ENCODE measurements around the gene FARSB. TPM values are rescaled to one million over a fixed set of nuclear protein-coding genes. Genes with fewer than 3 reads are reported as not detected.
"Not testable (repeated sequence)": the region's sequence is repeated elsewhere in the genome, so short reads cannot be mapped to it uniquely, and the experiment has no call there.

The FARSB gene
- polyA plus RNA-seq, 1 donor = 30.3 TPM

DNA sequence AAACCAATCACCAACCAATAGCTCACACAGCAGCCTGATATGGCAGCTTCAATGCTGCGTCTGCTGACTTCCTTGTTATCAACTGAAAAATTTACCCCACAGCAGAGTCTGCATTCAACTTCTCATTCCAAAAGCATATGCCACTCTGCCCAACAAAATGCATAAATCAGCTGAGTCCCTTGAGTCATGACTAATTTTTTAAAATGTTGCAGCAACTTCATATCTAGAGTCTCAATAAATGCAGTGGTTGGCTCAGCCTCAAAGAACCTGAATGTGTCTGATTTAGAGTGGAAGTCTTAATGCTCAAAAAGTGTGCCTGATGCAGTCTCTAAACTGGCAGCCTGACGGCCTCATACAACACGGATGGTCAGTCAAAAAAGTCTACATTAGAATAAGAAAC is 46.5 kb downstream of the FARSB start:
- DNase-seq = no peak

DNA sequence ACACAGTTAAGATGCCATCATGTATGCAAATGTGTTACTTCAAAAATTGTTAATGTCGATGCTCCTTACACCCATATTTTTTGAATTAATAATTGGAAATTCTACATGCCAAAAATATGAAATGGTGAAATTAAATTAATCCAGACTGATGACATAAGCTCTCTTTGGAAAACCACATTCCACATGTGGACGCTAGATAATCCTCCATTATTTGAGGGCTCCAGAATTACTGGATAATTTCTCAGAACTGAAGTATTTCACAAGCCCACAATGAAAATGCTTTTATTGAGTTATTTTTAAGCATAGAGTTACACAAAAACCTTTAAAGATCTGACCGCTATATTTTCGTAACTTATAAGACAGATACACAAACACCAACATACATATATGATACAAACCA is 47.8 kb downstream of the FARSB start:
- no peak for DNase-seq

DNA sequence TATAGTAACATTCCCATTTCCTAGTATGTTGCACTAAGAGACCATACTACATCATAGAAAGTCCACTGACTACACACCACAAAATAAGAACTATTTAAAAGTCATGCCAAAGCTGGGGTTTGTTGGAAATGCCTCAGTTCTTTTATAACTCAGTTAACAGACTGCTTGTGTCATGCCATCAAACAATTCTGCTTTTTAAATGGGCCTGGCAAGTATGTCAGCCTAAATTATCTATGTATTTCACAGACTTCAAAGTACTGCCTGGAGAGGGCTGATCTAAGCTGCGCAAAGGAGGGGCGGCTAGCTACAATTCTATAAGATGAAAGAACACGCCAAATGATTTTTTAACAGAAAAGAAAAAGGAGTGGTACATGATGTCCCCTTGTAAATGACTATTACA is 49.6 kb downstream of the FARSB start:
- DNase-seq = no peak

DNA sequence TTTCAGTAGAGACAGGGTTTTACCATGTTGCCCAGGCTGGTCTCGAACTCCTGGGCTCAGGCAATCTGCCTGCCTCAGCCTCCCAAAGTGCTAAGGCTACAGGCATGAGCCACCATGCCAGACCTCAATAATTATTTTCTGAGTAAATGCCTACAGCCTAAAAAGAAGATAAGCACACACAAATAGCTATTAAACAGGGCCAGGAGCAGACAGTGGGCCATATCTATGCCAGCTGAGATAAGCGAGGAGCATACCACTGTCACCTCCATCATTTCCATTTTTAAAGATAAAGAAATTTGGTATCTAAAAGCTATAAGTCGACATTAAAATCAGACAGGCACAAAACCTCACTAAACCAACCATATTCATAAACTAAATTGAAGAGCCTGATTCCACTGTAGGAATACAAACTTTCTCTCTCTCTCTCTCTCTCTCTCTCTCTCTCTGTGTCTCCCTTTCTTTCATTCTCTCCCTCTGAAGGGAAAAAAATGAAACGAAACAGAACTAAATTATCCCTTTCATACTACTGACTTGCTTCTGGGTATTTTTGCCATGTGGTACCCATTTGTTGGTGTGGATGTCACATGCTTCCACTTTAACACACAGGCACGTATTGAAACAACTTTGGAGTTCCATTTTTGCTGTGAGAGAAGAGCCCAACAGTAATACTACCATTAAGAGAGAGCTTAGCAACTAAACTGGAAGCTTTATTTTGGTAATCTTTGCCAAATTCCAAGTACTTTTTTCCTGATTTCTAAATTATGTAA is 51.0 kb downstream of the FARSB start:
- DNase-seq = no peak

DNA sequence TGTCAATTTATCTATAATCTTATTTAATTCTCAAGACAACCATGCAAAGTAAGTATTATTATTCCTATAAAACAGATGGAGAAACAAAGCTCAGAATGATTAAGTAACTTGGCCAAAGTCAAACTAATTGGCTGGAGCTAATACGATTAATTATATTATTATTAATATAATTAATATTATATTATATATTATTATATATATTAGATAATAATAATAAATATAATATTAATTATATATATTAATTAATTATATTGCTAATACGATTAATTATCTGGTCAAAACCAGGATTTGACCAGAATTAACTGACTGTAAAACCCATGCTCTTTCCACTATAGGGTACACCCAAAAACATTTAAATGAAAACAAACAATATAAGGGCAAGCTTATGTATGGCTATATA is 52.4 kb downstream of the FARSB start:
- no peak for DNase-seq

DNA sequence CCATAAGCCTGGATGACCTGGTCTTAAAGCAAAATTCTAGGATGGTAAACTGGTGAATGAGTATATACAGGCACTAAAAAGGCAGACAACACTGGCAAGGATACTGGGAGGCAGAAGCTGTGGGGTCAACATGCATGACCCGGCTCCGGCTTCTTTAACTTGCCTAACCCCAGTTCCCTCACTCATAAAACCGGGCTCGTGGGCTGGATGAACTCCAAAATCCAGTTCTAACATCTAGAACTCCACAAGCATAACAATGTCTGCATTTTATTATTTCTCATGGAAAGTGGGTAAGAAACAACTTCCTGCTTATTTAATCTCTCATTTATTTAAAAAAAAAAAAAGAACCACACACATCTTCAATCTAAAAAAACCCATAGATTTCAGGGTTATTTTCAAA is 57.3 kb downstream of the FARSB start:
- DNase-seq = no peak

DNA sequence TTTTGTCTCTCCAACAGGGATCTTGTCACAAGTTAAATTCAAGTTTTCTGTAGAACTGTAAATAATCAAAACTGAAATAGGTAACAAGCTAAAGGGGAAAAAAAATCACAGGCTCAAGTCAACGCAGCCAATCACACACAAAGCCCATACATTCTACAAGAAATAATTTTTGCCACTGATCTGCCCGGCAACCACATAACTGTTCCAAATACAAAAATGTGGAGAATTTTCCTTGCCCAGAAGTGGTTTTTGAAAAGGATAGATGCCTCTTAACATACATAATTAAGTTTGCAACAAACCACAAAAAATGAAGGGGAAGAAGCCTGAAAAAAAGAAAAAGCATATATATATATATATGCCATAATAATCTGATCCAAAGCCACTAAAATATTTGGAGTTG is 60.3 kb downstream of the FARSB start:
- DNase-seq = no peak

DNA sequence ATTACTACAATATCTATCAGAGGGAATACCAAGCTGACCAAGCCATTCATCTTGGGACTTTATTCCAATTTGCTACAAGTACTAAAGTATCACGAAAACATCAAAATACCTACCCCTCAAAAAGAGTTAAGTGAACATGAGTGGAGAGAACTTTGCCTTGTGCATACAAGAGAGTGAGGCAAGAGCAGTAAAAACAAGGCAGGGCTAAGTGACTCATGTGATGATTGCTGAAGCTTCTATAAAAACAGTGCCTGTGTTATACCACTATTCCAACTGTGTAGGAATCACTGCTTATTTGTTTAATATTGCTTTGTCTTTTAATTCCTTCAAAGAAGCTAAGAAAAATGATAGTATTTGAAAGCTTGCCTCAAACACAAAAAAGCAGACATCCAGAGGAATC is 61.2 kb downstream of the FARSB start:
- no peak for DNase-seq

DNA sequence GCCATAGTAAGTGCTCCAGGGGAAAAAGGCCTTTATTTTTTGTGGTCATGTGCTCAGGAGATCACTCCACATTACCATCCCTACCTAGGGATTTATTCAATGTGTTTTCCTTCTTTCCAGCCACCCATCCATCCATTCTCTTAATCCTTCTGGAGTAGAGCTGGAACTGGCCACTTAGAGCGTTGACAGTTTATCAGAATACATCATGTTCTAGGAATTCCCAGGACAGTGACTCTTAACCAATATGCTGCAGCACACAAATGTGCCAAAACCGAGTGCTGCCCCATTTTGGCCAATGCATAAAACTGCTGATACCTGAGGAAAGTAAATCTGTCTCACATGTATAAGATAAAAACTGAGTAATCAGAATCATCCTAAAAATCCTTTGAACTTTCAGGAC is 63.7 kb downstream of the FARSB start:
- no peak for DNase-seq

DNA sequence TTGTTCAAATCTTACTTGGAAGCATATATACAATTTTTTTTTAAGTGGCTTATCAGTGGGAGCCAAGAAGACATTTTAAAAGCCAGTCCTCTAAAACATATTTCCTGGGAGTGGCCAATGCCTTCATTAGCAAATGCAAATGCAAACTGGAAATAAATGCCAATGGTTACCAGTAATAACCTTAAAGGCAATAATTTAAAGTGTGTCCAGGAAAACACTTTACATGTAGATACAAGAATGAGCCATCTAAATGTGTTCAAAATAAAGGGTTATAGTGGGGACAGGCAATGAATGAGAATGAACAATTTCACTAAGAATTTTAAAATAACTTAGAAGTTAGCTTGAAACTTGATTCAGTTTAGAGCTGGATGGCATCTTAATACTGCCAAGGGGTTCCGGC is 64.2 kb downstream of the FARSB start:
- no peak for DNase-seq

DNA sequence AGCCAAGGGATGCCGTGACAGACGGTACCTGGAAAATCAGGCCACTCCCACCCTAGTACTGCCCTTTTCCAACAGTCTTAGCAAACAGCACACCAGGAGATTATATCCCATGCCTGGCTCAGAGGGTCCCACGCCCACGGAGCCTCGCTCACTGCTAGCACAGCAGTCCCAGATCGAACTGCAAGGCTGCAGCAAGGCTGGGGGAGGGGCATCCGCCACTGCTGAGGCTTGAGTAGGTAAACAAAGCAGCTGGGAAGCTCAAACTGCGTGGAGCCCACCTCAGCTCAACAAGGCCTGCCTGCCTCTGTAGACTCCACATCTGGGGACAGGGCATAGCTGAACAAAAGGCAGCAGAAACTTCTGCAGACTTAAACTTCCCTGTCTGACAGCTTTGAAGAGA is 71.3 kb downstream of the FARSB start:
- not testable (repeated sequence) for DNase-seq

DNA sequence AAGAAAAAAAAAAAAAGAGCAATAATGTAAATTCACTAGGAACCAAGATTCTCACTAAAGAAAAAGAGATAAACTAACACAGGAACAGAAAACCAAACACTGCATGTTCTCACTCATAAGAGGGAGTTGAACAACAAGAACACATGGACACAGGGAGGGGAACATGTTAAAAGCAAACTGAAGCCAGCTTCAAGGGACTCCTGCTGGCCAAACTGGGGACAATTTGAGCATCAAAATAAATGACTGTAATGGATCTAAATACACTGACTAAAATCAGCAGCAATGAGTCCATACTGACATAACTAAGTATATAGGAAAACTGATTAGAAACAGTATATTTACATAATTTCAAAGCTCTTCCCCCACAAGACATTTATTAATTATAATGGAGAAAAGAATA is 73.0 kb downstream of the FARSB start:
- no peak for DNase-seq

DNA sequence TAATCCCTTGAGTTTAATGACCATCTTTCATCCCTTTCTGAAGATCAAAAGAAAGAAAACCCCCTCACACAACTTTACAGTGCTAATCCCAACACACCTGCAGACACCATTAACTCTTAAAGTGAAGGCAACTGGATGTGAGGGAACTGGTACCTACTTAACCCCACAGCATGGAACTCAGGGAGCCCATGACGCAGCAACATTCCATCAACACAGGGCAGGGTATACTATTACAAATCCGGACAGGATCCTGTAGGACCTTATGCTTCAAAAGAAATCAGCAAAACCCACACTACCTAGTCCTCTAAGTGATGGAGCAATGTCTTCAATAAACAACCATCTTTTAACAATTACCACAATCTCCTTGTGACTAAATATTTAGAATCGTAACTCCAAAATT is 78.6 kb downstream of the FARSB start:
- no peak for DNase-seq

DNA sequence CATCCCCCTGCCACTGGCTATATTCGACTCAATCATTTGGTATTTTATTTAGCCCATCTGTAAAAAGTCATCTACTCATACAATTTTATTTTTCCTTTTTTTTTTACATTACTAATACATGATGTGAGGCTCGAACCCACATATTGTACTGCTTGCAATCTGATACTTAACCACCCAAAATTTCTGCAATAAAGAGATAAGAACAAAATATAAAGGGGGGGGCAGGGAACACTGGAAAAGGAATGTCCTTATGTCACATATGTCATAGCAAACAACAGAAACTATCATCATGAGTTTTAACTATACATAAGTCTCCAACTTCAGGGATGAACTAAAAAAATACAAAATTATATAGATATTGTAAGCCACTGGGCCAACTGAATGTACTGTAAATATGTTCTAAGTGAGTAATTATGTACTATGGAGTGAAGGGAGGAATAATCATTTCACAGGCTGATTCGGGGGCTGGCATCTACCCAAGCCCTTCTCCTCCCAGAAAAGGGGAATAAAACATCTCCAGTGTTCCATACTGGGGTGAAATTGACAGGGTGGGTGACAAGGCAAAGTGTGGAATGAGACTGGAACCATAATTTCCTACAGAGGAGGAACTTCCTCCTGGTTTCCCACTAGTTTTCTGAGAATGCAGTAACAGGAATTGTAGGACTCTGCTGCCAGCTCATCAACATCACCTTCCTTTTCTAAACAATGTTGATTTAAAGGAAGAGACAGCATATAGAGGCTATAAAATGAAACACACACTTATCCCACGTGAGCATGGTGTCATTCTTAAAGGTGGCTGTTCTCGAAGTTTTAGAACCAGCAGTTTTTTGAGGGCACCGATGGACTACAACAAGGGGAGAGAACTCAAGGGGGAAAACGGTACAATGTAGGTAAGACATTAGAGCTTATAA is 79.5 kb downstream of the FARSB start:
- no peak for DNase-seq

DNA sequence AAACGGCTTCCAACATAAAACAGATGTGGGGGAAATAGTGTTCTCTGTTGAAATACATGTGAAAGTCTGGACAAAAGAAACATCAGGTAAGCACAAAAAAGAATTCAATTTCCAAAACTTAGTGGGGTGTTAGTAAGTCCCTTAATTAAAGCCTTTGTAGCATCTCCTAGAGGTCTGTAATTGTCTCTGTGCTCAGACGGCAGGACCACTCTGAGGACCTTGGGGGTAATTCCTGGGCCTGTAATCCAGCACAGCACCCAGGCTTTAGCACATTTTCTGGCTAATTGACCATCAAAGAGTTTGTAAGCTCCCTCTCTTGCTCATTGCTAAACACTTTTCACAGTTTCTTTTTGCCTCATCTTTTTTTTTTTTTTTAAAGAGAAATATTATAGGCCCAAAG is 80.3 kb downstream of the FARSB start:
- no peak for DNase-seq

DNA sequence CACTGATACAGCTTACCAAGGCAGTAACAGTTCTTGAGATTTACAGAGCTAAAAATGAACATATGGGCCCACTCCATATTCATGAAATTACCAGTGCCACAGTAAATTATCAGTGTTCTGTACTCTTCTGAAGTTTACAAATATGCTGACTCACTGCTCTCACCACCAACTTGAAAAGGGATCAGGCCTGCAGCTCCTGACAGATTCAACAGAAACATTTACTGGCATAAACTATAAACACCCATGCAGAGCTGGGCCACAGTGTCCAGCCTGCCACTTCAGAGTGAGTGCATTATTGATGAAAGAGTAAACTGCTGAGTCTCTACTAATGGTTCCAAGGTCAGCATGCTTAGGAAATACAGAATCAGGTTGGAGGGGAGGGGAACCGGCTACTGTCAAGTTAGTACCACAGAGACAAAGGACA is 83.1 kb downstream of the FARSB start:
- DNase-seq = no peak

DNA sequence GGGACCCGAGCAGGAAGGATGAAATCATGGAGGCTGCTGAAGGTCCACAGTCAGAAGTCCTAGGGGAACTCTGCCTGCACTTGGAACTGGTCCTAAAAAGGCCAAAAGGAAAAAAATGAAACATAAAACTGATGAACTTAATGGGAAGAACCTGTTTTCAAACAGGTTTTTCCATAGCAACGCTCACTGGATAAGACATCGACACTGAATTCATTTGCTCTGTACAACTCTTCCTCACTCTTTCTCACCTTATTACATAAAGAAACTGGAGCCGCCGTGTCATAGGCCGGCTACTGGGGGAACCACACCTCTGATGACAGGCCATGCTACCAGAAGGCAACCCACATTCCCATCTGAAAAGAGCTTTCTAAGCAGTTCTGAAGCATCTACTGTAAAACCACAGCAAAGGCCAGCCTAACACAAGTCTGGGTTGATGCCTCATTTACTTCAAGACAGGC is 83.6 kb downstream of the FARSB start:
- DNase-seq = no peak

DNA sequence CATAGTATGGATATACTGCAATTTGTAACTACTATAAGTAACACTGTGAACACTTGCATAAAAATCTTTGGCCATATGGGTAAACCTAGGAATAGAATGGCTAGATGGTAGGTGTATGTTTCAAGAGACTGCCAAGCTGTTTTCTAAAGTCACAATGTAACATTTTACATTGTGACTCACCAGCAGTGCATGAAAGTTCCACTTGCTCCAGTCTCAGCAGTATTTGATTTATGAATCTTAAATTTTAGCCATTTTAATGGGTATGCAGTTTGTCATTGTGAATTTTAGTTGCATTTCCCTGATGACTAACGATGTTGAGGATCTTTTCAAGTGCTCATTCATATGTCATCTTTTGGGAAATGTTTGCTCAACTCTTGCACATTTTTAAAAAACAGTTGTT is 86.1 kb downstream of the FARSB start:
- DNase-seq = no peak

DNA sequence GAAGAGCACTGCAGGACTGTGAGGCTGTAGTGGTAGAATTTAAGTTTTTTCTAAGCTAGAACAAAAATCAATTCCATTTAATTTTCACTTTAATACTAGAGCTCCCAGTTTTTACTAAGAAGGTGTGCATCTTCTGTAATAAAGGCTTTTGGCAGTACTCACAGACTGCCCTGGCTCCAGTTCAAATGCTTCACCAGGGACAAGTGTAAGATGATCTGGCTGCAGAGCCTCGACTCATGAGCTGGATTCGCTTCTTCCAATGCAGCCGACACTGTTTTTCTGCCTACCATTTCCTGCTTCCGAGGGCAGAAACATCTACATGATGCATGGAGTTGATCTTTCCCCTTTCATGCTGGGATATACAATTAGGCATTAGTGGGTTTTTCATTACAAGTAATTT is 87.0 kb downstream of the FARSB start:
- DNase-seq = no peak

DNA sequence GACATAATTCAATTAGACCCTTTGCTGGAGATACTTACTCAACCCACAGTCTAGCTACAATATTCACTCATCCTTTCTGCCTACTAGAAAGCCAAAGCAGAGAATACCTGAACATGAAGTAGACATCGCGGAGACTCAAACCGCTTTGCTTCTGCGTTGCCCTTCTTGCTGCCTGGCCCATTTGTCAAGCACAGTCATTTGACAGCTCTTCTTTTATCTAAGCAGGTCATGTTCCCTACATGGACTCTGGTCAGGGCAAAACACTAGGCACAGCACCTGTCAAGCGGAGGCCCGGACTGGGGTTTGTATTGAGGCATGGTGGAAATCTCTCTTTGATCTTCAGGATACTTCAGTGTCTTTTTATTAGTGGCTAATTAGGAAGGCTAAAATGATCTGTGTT is 89.7 kb downstream of the FARSB start:
- DNase-seq = no peak

DNA sequence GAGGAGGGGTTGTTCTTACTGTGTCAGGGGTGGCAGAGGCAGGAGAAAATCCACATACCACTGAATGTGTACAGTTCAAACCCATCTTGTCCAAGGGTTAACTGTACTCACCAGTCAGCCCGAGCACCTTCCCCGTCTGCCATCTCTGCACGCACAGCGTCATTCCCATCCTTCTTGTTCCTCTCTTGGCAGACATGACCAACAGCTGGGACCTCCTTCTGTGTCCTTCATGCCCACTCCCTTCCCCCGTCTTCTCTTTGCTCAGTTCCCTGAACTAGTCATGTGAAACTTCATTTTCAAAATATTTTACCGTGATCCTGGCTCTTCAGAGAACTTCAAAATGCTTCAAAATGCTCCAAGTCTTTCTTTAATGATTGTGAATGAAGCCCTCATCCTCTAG is 92.0 kb downstream of the FARSB start:
- DNase-seq = no peak

DNA sequence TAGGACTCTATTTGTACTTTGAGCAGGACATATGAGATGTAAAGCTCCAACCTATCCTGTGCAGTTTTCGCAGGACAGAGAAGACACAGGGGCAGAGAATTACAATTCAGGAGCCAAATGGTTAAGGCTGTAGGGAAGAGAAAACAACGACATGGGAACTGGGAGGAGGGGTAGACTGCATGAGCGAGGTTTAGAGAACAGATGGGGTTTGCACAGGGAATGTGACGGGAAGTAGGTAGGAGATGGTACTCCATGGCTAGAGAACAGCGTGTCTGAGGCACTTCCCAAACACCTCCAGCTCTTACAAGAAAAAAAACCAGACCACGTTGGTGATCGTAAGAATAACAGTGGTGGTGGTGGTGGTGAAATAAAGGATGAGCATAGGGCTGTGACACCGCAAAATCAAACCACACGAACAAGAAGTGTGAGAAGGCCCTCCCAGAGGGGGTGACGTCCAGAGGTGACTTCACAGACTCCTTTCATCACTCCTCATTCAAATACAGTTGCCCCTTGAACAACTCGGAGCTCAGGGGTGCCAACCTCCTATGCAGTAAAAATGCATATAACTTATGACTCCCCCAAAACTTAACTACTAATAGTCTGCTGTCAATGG is 92.7 kb downstream of the FARSB start:
- DNase-seq = no peak
